Measurements from ENCODE around the gene BLMH.

BLMH gene

GRCh38 chr17:30273373-30273772 is 18.4 kb downstream of the BLMH start:
- Histone ChIP-seq H3K18ac (ENCODE audit: low read length) (no peak overlapping the region), H3K79me2 (ENCODE audit: control insufficient read depth, insufficient read depth, low read length) (no peaks in the 10 kb centered on the region), H3K4me3 (ENCODE audit: low read length) (no peak overlapping the region), H3K4me1 (ENCODE audit: control insufficient read depth, low read depth, low read length) (no peaks in the 10 kb centered on the region), H2BK5ac (ENCODE audit: low read length) (no peak overlapping the region), H3K36me3 (ENCODE audit: control insufficient read depth, insufficient read depth, low read length) (no peaks in the 10 kb centered on the region), H3K9ac (ENCODE audit: low read length) (no peak overlapping the region), H3K27ac (ENCODE audit: low read depth, low read length) (no peak overlapping the region), H3K79me1 (ENCODE audit: low read length) (no peaks in the 10 kb centered on the region), H4K5ac (ENCODE audit: low read length) (no peak overlapping the region), H4K8ac (ENCODE audit: low read depth, low read length) (no peak overlapping the region), H3K56ac (ENCODE audit: low read length) (no peak overlapping the region), H3K27me3 (ENCODE audit: insufficient read depth, low read length, poor library complexity) (no peaks in the 10 kb centered on the region), H2BK120ac (ENCODE audit: low read depth, low read length) (no peak overlapping the region), H2BK15ac (replicated peaks; ENCODE audit: low read depth) (no peak overlapping the region), H2AK5ac (ENCODE audit: low read length) (no peak overlapping the region), H3K4me2 (ENCODE audit: low read length) (no peak overlapping the region), H3K4ac (ENCODE audit: low read depth, low read length) (no peak overlapping the region), H3K23ac (ENCODE audit: low read length) (no peak overlapping the region)
- no peak for DNase-seq
- WGBS (ENCODE audit: extremely low coverage, insufficient coverage, low lambda C conversion rate): no CpG with 5 or more reads among the region's 6 CpGs

- H3K79me2 ChIP-seq (ENCODE audit: control insufficient read depth, insufficient read depth, low read length): no peaks in the 10 kb centered on the region
- no peak overlapping the region for H2BK5ac ChIP-seq (ENCODE audit: low read length)
- no peak overlapping the region for H4K8ac ChIP-seq (ENCODE audit: low read depth, low read length)
- no peak overlapping the region for H3K4me3 ChIP-seq (ENCODE audit: low read length)
- no peak overlapping the region for H2BK120ac ChIP-seq (ENCODE audit: low read depth, low read length)
- no peak overlapping the region for H3K9ac ChIP-seq (ENCODE audit: low read length)
- no peak overlapping the region for H3K23ac ChIP-seq (ENCODE audit: low read length)
- no peaks in the 10 kb centered on the region for H3K79me1 ChIP-seq (ENCODE audit: low read length)
- H4K5ac ChIP-seq (ENCODE audit: low read length): no peak overlapping the region
- H3K56ac ChIP-seq (ENCODE audit: low read length): no peak overlapping the region
- H3K4me1 ChIP-seq (ENCODE audit: control insufficient read depth, low read depth, low read length): no peaks in the 10 kb centered on the region
- WGBS (ENCODE audit: extremely low coverage, insufficient coverage, low lambda C conversion rate): no CpG with 5 or more reads among the region's 6 CpGs
- H2AK5ac ChIP-seq (ENCODE audit: low read length): no peak overlapping the region
- no peak overlapping the region for H3K4me2 ChIP-seq (ENCODE audit: low read length)
- H2BK15ac ChIP-seq (replicated peaks; ENCODE audit: low read depth): no peak overlapping the region
- H3K27ac ChIP-seq (ENCODE audit: low read depth, low read length): no peak overlapping the region
- H3K27me3 ChIP-seq (ENCODE audit: insufficient read depth, low read length, poor library complexity): no peaks in the 10 kb centered on the region
- H3K18ac ChIP-seq (ENCODE audit: low read length): no peak overlapping the region
- DNase-seq: no peak
- H3K36me3 ChIP-seq (ENCODE audit: control insufficient read depth, insufficient read depth, low read length): peaks cover 3% of the 10 kb centered on the region
- H3K4ac ChIP-seq (ENCODE audit: low read depth, low read length): no peak overlapping the region
Observed at GRCh38 chr17:30271102-30271501, 20.6 kb downstream of the BLMH start.

GRCh38 chr17:30267625-30268024 is 24.1 kb downstream of the BLMH start:
- Histone ChIP-seq H3K4me2 (ENCODE audit: low read length) (no peak overlapping the region), H3K4me1 (ENCODE audit: control insufficient read depth, low read depth, low read length) (no peaks in the 10 kb centered on the region), H3K79me2 (ENCODE audit: control insufficient read depth, insufficient read depth, low read length) (no peaks in the 10 kb centered on the region), H2AK5ac (ENCODE audit: low read length) (no peak overlapping the region), H3K4ac (ENCODE audit: low read depth, low read length) (no peak overlapping the region), H4K8ac (ENCODE audit: low read depth, low read length) (no peak overlapping the region), H4K5ac (ENCODE audit: low read length) (no peak overlapping the region), H2BK5ac (ENCODE audit: low read length) (no peak overlapping the region), H2BK120ac (ENCODE audit: low read depth, low read length) (no peak overlapping the region), H3K27ac (ENCODE audit: low read depth, low read length) (no peak overlapping the region), H3K79me1 (ENCODE audit: low read length) (no peaks in the 10 kb centered on the region), H3K18ac (ENCODE audit: low read length) (no peak overlapping the region), H2BK15ac (replicated peaks; ENCODE audit: low read depth) (no peak overlapping the region), H3K9ac (ENCODE audit: low read length) (no peak overlapping the region), H3K36me3 (ENCODE audit: control insufficient read depth, insufficient read depth, low read length) (peaks cover 8% of the 10 kb centered on the region), H3K4me3 (ENCODE audit: low read length) (no peak overlapping the region), H3K56ac (ENCODE audit: low read length) (no peak overlapping the region), H3K23ac (ENCODE audit: low read length) (no peak overlapping the region), H3K27me3 (ENCODE audit: insufficient read depth, low read length, poor library complexity) (no peaks in the 10 kb centered on the region)
- DNase-seq: no peak
- no CpG with 5 or more reads among the region's 2 CpGs for WGBS (ENCODE audit: extremely low coverage, insufficient coverage, low lambda C conversion rate)

GRCh38 chr17:30263552-30264333 is 28.0 kb downstream of the BLMH start:
- Histone ChIP-seq H3K18ac (ENCODE audit: low read length) (no peak overlapping the region), H4K5ac (ENCODE audit: low read length) (no peak overlapping the region), H2AK5ac (ENCODE audit: low read length) (no peak overlapping the region), H3K36me3 (ENCODE audit: control insufficient read depth, insufficient read depth, low read length) (peaks cover 8% of the 10 kb centered on the region), H3K79me1 (ENCODE audit: low read length) (peaks cover 1% of the 10 kb centered on the region), H3K27ac (ENCODE audit: low read depth, low read length) (no peak overlapping the region), H3K27me3 (ENCODE audit: insufficient read depth, low read length, poor library complexity) (no peaks in the 10 kb centered on the region), H2BK5ac (ENCODE audit: low read length) (no peak overlapping the region), H3K4me1 (ENCODE audit: control insufficient read depth, low read depth, low read length) (no peaks in the 10 kb centered on the region), H2BK15ac (replicated peaks; ENCODE audit: low read depth) (no peak overlapping the region), H3K9ac (ENCODE audit: low read length) (no peak overlapping the region), H4K8ac (ENCODE audit: low read depth, low read length) (no peak overlapping the region), H2BK120ac (ENCODE audit: low read depth, low read length) (no peak overlapping the region), H3K4me3 (ENCODE audit: low read length) (no peak overlapping the region), H3K23ac (ENCODE audit: low read length) (no peak overlapping the region), H3K4ac (ENCODE audit: low read depth, low read length) (no peak overlapping the region), H3K79me2 (ENCODE audit: control insufficient read depth, insufficient read depth, low read length) (no peaks in the 10 kb centered on the region), H3K56ac (ENCODE audit: low read length) (no peak overlapping the region), H3K4me2 (ENCODE audit: low read length) (no peak overlapping the region)
- WGBS (ENCODE audit: extremely low coverage, insufficient coverage, low lambda C conversion rate): no CpG with 5 or more reads among the region's 2 CpGs
- DNase-seq: peak; percentile 50

- no peak overlapping the region for H3K18ac ChIP-seq (ENCODE audit: low read length)
- no peak overlapping the region for H3K23ac ChIP-seq (ENCODE audit: low read length)
- H3K4me3 ChIP-seq (ENCODE audit: low read length): no peak overlapping the region
- H3K56ac ChIP-seq (ENCODE audit: low read length): no peak overlapping the region
- peaks cover 2% of the 10 kb centered on the region for H3K79me1 ChIP-seq (ENCODE audit: low read length)
- no peak overlapping the region for H2BK5ac ChIP-seq (ENCODE audit: low read length)
- no peak overlapping the region for H3K4ac ChIP-seq (ENCODE audit: low read depth, low read length)
- no peaks in the 10 kb centered on the region for H3K79me2 ChIP-seq (ENCODE audit: control insufficient read depth, insufficient read depth, low read length)
- no peak overlapping the region for H3K9ac ChIP-seq (ENCODE audit: low read length)
- no peak overlapping the region for H4K8ac ChIP-seq (ENCODE audit: low read depth, low read length)
- DNase-seq: no peak
- H2BK15ac ChIP-seq (replicated peaks; ENCODE audit: low read depth): no peak overlapping the region
- no peaks in the 10 kb centered on the region for H3K27me3 ChIP-seq (ENCODE audit: insufficient read depth, low read length, poor library complexity)
- H3K4me2 ChIP-seq (ENCODE audit: low read length): no peak overlapping the region
- no peaks in the 10 kb centered on the region for H3K36me3 ChIP-seq (ENCODE audit: control insufficient read depth, insufficient read depth, low read length)
- H2BK120ac ChIP-seq (ENCODE audit: low read depth, low read length): no peak overlapping the region
- no peak overlapping the region for H2AK5ac ChIP-seq (ENCODE audit: low read length)
- H3K4me1 ChIP-seq (ENCODE audit: control insufficient read depth, low read depth, low read length): no peaks in the 10 kb centered on the region
- no CpG with 5 or more reads among the region's 5 CpGs for whole genome bisulfite sequencing (ENCODE audit: extremely low coverage, insufficient coverage, low lambda C conversion rate)
- no peak overlapping the region for H3K27ac ChIP-seq (ENCODE audit: low read depth, low read length)
- no peak overlapping the region for H4K5ac ChIP-seq (ENCODE audit: low read length)
Observed at GRCh38 chr17:30256756-30257506, 34.8 kb downstream of the BLMH start.

Measured in mesendoderm (in vitro differentiated cells).